ENCODE data around the gene DENND1C.

GRCh38 chr19:6455924-6456323 lies 25.7 kb downstream of the DENND1C start:
- TF ChIP-seq CTCF (IDR thresholded peaks at IDR 0.05; ENCODE audit: low read depth, low read length), result no peak
- no peak for TF ChIP-seq POLR2A (IDR thresholded peaks at IDR 0.05; ENCODE audit: extremely low read depth, insufficient read length)
- no peak for TF ChIP-seq MYC (IDR thresholded peaks at IDR 0.05; ENCODE audit: low read depth, low read length)
- no peak for TF ChIP-seq MAX (IDR thresholded peaks at IDR 0.05; ENCODE audit: low read depth, low read length)
